Activated T-helper 1 cell treated with anti-CD3 and anti-CD28 coated beads, Interleukin-12 subunit alpha, Interleukin-12 subunit beta, Interleukin-2, Interleukin-4 antibody, amounts not matched to agents 30 ng/mL and 10 ng/mL and 1 ng/mL, durations not matched to agents 14 hours and 24 hours and 36 hours (primary cell): ENCODE results near the gene SORT1. TPM values are rescaled to one million over a fixed set of nuclear protein-coding genes. Genes with fewer than 3 reads are reported as not detected.

Experiments
- DNase-seq: peaks from one replicate; pipeline ENCODE4 v3.0.0; 2021; ENCODE audit warnings: low spot score
- H3K27ac Mint-ChIP-seq: one replicate; pipeline ENCODE4 v1.8.0; 2021; ENCODE audit warnings: mild to moderate bottlenecking, mixed read lengths
- H3K27me3 Mint-ChIP-seq: one replicate; pipeline ENCODE4 v1.8.0; 2022; ENCODE audit warnings: mild to moderate bottlenecking, moderate library complexity, mixed read lengths; ENCODE audit not compliant: insufficient read depth
- H3K36me3 Mint-ChIP-seq: one replicate; pipeline ENCODE4 v1.8.0; 2021; ENCODE audit warnings: low read depth, mixed read lengths
- H3K4me1 Mint-ChIP-seq: one replicate; pipeline ENCODE4 v1.8.0; 2021; ENCODE audit warnings: low read depth, mixed read lengths
- H3K4me3 Mint-ChIP-seq: one replicate; pipeline ENCODE4 v1.8.0; 2021; ENCODE audit warnings: mild to moderate bottlenecking, moderate library complexity, mixed read lengths
- H3K9me3 Mint-ChIP-seq: one replicate; pipeline ENCODE4 v1.8.0; 2021; ENCODE audit warnings: mixed read lengths
- intact Hi-C: fragments of 100-400 bp; cut with micrococcal nuclease; formaldehyde crosslinking; loops from one replicate; pipeline ENCODE4 v1.15.1; 2024
- total RNA-seq: library from RNA; stranded (reverse); gene quantifications from 2 replicates; pipeline ENCODE4 v1.2.3, GENCODE V29; 2022

Gene SORT1
- total RNA-seq, 1 donor from 2014 or later = 1.4 TPM

DNA sequence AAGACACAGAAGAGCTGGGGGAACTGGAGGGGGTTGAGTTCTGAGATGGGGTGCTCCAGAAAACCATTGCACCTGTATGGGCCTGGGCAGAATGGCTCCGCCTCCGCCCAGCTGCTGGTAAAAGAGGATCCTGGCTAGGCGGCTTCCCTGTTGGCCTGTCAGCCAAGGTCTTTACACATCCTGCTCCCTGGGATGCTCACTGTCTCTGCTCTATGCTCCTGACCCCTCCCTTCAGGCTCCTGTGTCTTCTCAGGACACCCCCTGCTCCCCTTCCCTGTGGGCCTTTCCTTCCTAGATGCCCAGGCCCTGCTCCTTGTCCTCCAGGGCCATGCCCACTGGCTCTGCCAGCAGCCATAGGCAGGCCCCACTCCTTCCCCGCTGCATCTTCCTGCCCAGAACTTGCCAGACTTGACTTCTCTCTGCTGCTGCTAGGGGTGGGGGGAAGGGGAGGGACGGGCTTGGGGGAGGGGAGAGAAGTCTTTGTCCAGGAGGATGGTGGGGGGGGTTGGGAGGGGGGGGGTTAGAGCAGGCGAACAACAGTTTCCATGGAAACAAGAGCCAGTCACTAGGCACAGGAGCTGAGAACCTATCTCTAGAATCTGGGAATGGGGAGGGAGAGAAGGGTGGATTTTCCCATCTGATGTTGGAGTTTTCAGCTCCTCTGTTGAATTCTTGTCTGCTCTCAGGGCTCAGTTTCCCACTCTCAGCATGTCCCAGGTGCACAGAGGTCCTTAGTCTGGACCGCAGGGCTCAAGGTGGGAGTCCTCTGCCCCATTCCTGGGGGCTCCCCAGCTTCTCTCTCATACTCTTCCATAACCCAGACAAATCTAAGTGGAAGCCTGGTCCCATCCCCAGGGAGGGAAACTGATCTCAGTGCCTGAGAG lies 137.8 kb downstream of the SORT1 start:
- intact Hi-C loops = no loop called here
- H3K27me3 Mint-ChIP-seq = no peaks in the 10 kb centered on the region
- no peaks in the 10 kb centered on the region for H3K4me1 Mint-ChIP-seq
- H3K9me3 Mint-ChIP-seq = no peaks in the 10 kb centered on the region
- H3K36me3 Mint-ChIP-seq = no peaks in the 10 kb centered on the region
- H3K4me3 Mint-ChIP-seq = no peak overlapping the region
- DNase-seq = no peak
- no peak overlapping the region for H3K27ac Mint-ChIP-seq

Other genes with a start within 250 kb of the SORT1 start
- 147 and 154 TPM in 2 replicates for gene SARS1, start 184.0 kb downstream of the SORT1 start, total RNA-seq
- gene CELSR2, start 148.4 kb downstream of the SORT1 start, total RNA-seq = 4.1 and 4.9 TPM in 2 replicates
- gene PSRC1, start 114.8 kb downstream of the SORT1 start, total RNA-seq = 3.6 and 5.5 TPM in 2 replicates
- gene MYBPHL, start 90.9 kb downstream of the SORT1 start, total RNA-seq = not detected in 2 replicates
- 241 and 283 TPM in 2 replicates for gene PSMA5, start 28.5 kb upstream of the SORT1 start, total RNA-seq
- gene SYPL2, start 68.6 kb upstream of the SORT1 start, total RNA-seq = not detected in 2 replicates
- gene ATXN7L2, start 86.0 kb upstream of the SORT1 start, total RNA-seq = 17.4 and 18.0 TPM in 2 replicates
- 12.6 and 13.4 TPM in 2 replicates for gene CYB561D1, start 96.2 kb upstream of the SORT1 start, total RNA-seq
- gene AMIGO1, start 111.8 kb upstream of the SORT1 start, total RNA-seq = 1.2 TPM in 2 replicates
- not detected in 2 replicates for gene GPR61, start 142.0 kb upstream of the SORT1 start, total RNA-seq
- 8.4 and 8.9 TPM in 2 replicates for gene GNAI3, start 150.7 kb upstream of the SORT1 start, total RNA-seq
- gene GNAT2, start 221.7 kb upstream of the SORT1 start, total RNA-seq = 0.44 and 1.2 TPM in 2 replicates
- gene AMPD2, start 221.9 kb upstream of the SORT1 start, total RNA-seq = 92.4 and 100 TPM in 2 replicates